Mesenteric fat pad (tissue), 1 donor: ENCODE data around the gene WDR36. TPM values are rescaled to one million over a fixed set of nuclear protein-coding genes. Genes with fewer than 3 reads are reported as not detected.

ENCODE experiments used
- DNase-seq: peaks from one replicate; pipeline ENCODE4 v3.0.0-alpha.2; 2020; ENCODE audit warnings: low spot score
- long read RNA-seq: library from polyadenylated mRNA; unstranded; transcript quantifications from one replicate; pipeline ENCODE4 v2.0.0, GENCODE V29; 2020
- total RNA-seq: library from RNA; stranded (reverse); fragmentation: NEBNext Ultra II Directional; extraction: Animal tissue kit (Norgen Biotek cat#: 25700); gene quantifications from one replicate; pipeline ENCODE4 v1.2.1, GENCODE V29; 2021
- donor health status: DM: yes; HTN: yes; CAD: no.

WDR36 gene
- 30.4 TPM for total RNA-seq
- long read RNA-seq, full-length matches to known transcripts: 23 of 62 reads
- long read RNA-seq, partial matches to known transcripts: 21 of 62 reads
- long read RNA-seq, other reads (novel, unspliced or antisense): 18 of 62 reads

DNA sequence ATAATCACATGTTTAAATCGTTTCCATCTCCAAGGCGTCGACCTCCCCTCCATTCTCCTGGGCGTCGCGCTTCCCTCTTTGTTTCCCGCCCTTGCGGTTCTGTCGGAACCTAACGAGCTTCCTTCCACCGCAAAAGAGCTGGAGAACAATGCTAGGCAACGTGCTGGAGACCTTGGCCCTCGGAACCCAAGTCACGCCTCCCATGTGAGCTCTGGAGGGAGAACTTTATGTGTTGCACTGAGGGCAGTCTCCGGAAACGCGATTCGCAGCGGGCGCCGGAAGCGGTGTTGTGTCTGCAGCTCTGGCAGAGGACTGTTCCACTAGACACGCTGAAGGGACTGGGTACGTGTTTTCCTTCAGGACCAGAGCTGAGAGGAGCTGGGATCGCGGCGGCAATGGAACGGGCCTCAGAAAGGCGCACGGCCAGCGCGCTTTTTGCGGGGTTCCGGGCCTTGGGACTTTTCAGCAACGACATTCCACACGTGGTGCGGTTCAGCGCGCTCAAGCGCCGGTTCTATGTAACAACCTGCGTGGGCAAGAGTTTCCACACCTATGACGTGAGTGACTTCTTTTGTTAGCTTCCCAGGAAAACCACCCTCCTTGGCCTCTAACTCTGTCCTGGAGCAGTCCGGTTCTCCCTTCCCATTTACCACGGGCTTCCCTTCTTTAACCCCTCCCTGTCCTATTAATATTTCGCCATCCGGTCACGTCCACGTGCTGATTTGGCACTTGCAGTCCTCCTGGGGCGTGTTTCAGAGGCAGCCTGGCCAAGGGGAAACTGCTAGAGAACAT is at the start of gene WDR36:
Gene WDR36 (plus strand): TSS at position 287 of the 792 bp plus-strand sequence. CDS start 109 bp downstream, at position 396.
- DNase-seq: peak; percentile 95

GRCh38 chr5:111043712-111044506 is 48.2 kb upstream of the WDR36 start:
- DNase-seq: no peak

DNA sequence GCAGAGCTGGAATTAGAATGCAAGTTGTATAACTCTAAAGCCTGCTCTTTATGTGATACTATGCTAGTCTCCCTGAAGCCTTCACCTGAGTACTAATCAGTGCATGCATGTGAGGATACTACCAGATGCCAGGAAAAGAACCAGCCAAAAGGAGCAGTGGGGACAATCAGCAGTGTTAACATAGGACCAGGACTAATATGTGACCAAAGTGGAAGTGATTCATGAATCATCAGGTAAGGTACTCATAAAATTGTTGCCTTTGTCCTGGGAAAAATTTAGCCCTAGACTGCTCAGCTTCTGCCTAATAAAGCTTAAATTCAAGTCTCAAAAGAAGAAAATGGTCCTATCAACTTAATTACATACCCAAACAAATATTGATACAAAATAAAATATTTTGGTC is 34.1 kb upstream of the WDR36 start:
- no peak for DNase-seq

DNA sequence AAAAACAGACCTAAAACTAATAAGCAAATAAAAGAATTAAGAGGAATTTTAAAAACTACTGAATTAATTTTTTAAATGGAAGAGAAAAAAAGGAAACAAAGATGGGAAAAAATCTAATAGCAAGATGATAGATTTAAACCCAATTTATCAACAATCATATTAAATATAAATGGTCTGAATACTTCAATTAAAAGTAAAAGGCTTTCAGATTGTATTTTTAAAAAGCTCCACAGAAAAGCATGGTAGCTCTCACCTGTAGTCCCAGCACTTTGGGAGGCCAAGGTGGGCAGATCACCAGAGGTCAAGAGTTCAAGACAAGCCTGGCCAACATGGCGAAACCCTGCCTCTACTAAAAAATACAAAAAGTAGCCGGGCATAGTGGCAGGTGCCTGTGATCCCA is 32.0 kb upstream of the WDR36 start:
- DNase-seq: no peak

- DNase-seq: no peak
Measured at GRCh38 chr5:111061618-111062017, 30.5 kb upstream of the WDR36 start.

DNA sequence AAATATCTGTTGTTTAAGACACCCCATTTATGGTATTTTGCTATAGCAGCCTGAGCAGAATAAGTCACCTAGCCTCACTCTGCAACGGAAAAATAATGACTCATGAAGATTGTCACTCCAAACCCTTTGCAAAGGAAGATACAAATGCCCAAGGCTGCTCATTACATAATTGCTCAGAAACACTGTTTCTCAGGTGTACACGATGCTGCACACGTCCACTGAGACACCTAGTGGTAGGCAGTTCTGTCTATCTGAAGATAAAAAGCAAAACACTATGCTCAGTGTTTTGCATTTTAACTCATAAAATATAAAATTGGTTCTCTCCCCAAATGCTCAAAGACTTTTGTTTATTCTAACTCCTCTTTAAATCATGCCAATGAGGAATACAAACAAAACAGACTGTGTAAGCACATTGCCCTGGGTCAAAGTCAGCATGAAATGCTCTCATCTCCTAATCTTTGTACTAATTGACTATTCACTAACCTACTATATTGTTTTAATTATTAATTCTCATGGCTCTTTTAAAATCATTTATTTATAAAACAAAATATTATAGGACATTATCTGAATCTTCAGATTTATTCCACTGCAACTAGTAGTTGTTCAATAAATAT is 28.3 kb upstream of the WDR36 start:
- DNase-seq: no peak

DNA sequence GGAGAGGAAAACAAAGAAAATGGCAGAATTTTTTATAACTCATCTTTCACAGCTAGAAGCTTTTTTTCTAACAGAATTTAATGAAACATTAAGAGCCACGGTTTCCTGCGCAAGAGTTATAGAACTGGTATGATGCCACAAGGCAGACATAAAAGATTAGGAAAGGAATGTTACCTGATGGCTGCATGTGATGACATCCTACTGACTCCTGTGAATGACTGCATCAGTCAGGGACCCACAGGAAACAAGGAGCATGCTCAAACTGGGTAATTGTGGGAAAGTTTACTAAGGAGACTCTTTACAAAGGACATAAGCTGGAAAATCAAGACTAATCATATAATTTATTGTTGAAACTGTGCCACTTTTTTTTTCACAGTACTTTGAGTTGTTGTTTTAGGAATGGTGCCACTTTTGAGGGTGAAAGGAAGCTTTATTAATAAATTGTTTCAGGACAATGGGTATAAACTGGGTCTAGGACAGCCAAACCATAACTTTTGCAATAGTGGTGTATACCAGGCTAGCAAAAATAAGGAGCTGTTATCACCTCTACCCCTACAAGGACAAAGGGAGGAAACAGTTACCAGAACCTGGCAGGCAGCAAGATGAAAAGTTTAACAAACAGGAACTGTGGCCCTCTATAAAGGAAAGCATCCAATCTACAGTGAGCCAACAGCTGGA is 25.7 kb upstream of the WDR36 start:
- DNase-seq: no peak

DNA sequence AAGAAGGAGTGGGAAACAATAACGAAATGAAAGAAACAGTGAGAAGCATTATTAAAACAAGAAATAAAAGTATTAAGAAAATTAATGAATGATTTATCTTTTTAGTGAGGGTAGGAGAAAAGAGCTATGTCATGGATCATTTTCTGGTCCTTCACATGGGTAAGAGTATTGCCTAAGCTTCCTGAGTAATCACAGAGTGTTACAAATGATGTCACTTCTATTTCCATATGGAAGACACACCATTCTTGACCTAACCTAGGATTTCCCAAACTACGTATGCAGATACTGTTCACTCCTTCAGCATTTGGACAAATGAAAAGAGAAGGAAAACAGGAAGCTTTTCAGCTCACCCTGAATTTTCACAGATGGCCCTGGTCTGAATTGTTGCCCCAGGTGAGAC is 23.9 kb upstream of the WDR36 start:
- no peak for DNase-seq

GRCh38 chr5:111069839-111070238 is 22.3 kb upstream of the WDR36 start:
- DNase-seq: no peak

DNA sequence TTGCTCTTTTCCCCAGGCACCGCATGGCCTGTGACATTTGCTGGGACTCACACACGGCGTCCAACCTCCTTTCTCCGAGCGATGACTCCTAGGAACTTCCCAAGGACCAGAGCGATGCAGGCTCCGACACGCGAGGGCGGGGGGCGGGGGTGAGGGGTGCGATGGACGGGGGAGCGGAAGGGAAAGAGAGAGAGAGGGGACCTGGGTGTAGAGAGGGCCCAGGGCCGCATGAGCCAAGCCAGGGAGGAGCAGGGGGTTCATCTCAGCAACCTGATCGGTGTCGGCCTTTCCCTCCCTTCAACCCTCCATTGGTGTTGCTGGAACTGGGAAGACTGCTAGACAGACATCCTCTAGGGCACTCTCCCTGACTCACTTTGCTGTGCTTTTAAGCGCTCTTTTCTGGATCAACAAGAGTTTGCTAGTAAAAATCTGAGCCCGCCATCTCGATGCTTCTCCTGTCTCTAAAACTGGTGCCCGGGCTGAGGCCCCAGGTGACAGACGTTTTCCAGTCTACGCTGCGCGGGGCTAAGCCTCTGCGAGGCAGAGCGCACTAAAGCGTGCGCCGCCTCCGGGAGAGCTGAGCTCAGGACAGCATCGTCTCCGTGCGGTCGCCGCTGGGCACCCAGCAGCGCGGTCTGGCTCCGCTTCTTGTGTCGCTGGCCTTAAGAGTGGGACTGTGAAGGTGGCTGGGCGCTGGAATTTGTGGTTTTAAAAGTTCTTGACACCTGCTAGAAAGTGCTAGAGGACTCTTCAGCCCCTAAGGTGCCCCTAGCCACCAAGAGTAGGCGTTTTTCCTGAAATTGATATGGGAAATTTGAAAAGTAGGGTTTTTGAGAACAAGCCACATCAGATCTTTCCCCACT is 21.6 kb upstream of the WDR36 start:
- no peak for DNase-seq

GRCh38 chr5:111071413-111071812 is 20.7 kb upstream of the WDR36 start, which contains the start of gene TSLP:
TSLP (plus strand) TSS chr5:111071713; CDS start chr5:111071891, 178 bp downstream.
- no peak for DNase-seq

DNA sequence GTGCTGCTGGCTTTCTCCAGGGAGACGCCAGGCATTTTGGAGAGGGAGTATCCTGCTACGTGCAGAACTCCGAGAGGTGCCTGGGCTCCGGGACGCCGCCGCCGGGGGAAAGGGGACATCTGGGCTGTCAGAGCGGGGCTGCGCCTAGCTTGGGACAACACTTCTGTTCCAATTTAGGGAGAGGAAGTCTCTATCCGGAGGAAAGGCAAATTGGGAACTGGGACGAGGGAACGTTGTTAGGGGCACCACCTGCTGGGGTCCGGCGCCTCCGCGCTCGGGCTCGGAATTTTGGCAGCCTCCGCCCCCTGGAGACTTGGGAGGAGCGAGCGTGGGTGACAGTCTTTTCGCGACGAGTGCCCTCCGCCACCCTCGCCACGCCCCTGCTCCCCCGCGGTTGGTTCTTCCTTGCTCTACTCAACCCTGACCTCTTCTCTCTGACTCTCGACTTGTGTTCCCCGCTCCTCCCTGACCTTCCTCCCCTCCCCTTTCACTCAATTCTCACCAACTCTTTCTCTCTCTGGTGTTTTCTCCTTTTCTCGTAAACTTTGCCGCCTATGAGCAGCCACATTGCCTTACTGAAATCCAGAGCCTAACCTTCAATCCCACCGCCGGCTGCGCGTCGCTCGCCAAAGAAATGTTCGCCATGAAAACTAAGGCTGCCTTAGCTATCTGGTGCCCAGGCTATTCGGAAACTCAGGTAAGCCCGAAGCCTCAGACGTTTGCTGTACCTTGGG is 19.0 kb upstream of the WDR36 start:
- DNase-seq: peak; percentile 91

GRCh38 chr5:111074244-111074643 is 17.9 kb upstream of the WDR36 start:
- no peak for DNase-seq

DNA sequence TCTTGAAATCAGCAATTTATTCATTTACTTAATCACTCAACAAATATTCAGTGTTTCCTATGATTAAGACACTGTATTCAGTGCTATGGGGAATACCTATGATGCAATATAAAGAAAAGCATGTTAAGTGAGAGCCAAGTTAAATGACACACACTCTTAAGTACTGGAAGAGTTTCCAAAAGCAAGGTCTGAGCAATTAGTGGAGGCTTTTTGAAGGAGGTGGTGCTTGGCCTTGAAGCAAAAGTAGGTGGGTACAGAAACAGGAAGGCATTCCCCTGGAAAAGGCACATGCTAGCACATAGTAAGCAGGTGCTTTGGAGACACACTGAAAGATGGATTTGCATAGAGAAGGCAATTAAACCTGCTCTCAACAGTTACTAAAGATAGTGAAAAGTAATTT is 16.6 kb upstream of the WDR36 start:
- no peak for DNase-seq

- DNase-seq: no peak
Measured at GRCh38 chr5:111076091-111076490, 16.1 kb upstream of the WDR36 start.

GRCh38 chr5:111077678-111078077 is 14.5 kb upstream of the WDR36 start:
- no peak for DNase-seq

GRCh38 chr5:111079846-111080245 is 12.3 kb upstream of the WDR36 start:
- DNase-seq: no peak

DNA sequence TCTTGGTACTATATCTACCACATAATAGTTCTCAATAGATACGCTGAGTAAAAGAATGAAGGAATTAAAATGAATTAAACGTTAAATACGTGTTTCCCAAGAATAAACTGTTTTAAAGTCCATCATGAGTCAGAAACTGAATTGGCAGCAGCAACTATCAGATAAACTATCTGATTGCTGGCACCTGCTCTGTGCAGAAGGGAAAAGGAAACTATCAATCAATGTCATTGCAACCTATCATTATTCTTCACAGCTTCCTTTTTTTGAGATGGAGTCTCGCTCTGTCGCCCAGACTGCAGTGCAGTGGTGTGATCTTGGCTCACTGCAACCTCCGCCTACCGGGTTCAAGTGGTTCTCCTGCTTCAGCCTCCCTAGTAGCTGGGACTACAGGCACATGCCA is 8.8 kb upstream of the WDR36 start:
- DNase-seq: no peak

DNA sequence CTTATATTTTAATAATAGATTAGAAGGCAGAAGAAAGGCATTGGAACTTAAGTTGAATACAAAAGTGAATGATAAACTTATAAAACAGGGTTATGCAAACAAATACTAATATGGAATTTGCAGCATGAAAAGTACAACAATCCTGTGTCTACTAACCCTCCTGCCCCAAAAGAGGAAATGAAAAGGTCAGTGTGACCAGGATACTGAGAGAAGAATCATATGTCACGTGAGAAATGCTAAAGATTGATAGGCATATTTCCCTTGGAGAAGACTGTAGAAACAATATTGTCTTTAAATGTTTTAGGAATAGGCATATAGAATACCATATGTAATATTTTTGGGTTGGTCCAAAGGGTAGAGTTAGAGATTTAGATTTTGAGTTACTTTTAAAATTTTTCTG is 3.8 kb downstream of the WDR36 start:
- DNase-seq: no peak
